Peyer's patch (tissue), 4 donors: ENCODE results near the gene LTBP1. TPM values are rescaled to one million over a fixed set of nuclear protein-coding genes. Genes with fewer than 3 reads are reported as not detected.

ENCODE experiments used
- DNase-seq, 3 donors: peaks; one replicate each; pipeline ENCODE4 v3.0.0-alpha.2; 2017 to 2019
- H3K27ac ChIP-seq, 4 donors: fragments of 200-600 bp; sonication (generic); one replicate each; pipeline ENCODE4 v1.5.1; 2016 to 2019
- H3K27me3 ChIP-seq, 2 donors: fragments of 200-600 bp; sonication (generic); one replicate each; pipeline ENCODE4 v1.5.1; 2019
- H3K36me3 ChIP-seq, 3 donors: fragments of 200-600 bp; sonication (generic); one replicate each; pipeline ENCODE4 v1.5.1; 2016 to 2019
- H3K4me1 ChIP-seq, 4 donors: fragments of 200-600 bp; sonication (generic); one replicate each; pipeline ENCODE4 v1.5.1; 2016 to 2019
- H3K4me3 ChIP-seq, 4 donors: fragments of 200-600 bp; sonication (generic); 1 replicate in 3 of 4; 2 replicates in 1 of 4; pipeline ENCODE4 v1.5.1; 2016 to 2019; ENCODE audit warnings: mild to moderate bottlenecking in 1 of 4
- H3K9me3 ChIP-seq, 4 donors: fragments of 200-600 bp; sonication (generic); one replicate each; pipeline ENCODE4 v1.5.1; 2016 to 2019; ENCODE audit warnings: mild to moderate bottlenecking in 1 of 4
- CTCF ChIP-seq, 6 experiments: fragments of 450-650 bp in 4 of 6; fragments of 200-600 bp in 2 of 6; sonication (generic) in 1 of 6; IDR thresholded peaks; one replicate each; pipeline ENCODE4 v1.5.1; 2017 to 2019; ENCODE audit warnings: antibody characterized with exemption in 6 of 6, mild to moderate bottlenecking in 3 of 6, moderate library complexity in 1 of 6
- POLR2A ChIP-seq, 2 donors: fragments of 450-650 bp; IDR thresholded peaks; one replicate each; pipeline ENCODE4 v1.5.1; 2017; ENCODE audit warnings: antibody characterized with exemption in 2 of 2, mild to moderate bottlenecking in 2 of 2, moderate library complexity in 2 of 2
- total RNA-seq, 4 donors: library from RNA; depleted of rRNA; stranded (reverse); fragments of >200 nt; gene quantifications; one replicate each; pipeline ENCODE4 v1.1.0, GENCODE V29; 2016

Gene LTBP1
- total RNA-seq, 4 donors from 2014 or later: 8.6 to 23.1 (median 13.1) TPM

GRCh38 chr2:33002863-33003262 lies 56.1 kb downstream of the LTBP1 start:
- Histone ChIP-seq H3K4me1 (no peaks in the 10 kb centered on the region), H3K27me3 (no peaks in the 10 kb centered on the region), H3K4me3 (no peak overlapping the region), H3K9me3 (no peaks in the 10 kb centered on the region), H3K27ac (no peak overlapping the region), H3K36me3 (no peaks in the 10 kb centered on the region)
- no peak for TF ChIP-seq POLR2A (IDR thresholded peaks at IDR 0.05)
- TF ChIP-seq CTCF (IDR thresholded peaks at IDR 0.05): no peak
- no peak for DNase-seq

GRCh38 chr2:33005057-33005456 lies 58.3 kb downstream of the LTBP1 start:
- H3K27ac ChIP-seq: no peak overlapping the region
- H3K36me3 ChIP-seq: no peaks in the 10 kb centered on the region
- H3K4me1 ChIP-seq: no peaks in the 10 kb centered on the region
- no peaks in the 10 kb centered on the region for H3K27me3 ChIP-seq
- no peaks in the 10 kb centered on the region for H3K9me3 ChIP-seq
- no peak for DNase-seq
- no peak overlapping the region for H3K4me3 ChIP-seq
- TF ChIP-seq CTCF (IDR thresholded peaks at IDR 0.05) (no peak), POLR2A (IDR thresholded peaks at IDR 0.05) (no peak)

GRCh38 chr2:33008716-33009115 lies 62.0 kb downstream of the LTBP1 start:
- Histone ChIP-seq H3K4me1 (no peaks in the 10 kb centered on the region), H3K27me3 (no peaks in the 10 kb centered on the region), H3K27ac (no peak overlapping the region), H3K4me3 (no peak overlapping the region), H3K9me3 (no peaks in the 10 kb centered on the region), H3K36me3 (no peaks in the 10 kb centered on the region)
- TF ChIP-seq POLR2A (IDR thresholded peaks at IDR 0.05) (no peak), CTCF (IDR thresholded peaks at IDR 0.05) (no peak)
- DNase-seq: no peak

- Histone ChIP-seq H3K27ac (no peak overlapping the region), H3K4me1 (no peaks in the 10 kb centered on the region), H3K9me3 (no peaks in the 10 kb centered on the region), H3K4me3 (no peak overlapping the region), H3K36me3 (no peaks in the 10 kb centered on the region), H3K27me3 (no peaks in the 10 kb centered on the region)
- TF ChIP-seq POLR2A (IDR thresholded peaks at IDR 0.05): no peak
- TF ChIP-seq CTCF (IDR thresholded peaks at IDR 0.05): no peak
- no peak for DNase-seq
These were observed 62.5 kb downstream of the LTBP1 start for GRCh38 chr2:33009249-33009648.

- no peak for TF ChIP-seq CTCF (IDR thresholded peaks at IDR 0.05)
These were observed 64.6 kb downstream of the LTBP1 start for GRCh38 chr2:33011373-33011772.

GRCh38 chr2:33011941-33012340 lies 65.2 kb downstream of the LTBP1 start:
- TF ChIP-seq CTCF (IDR thresholded peaks at IDR 0.05) (no peak), POLR2A (IDR thresholded peaks at IDR 0.05) (no peak)
- H3K36me3 ChIP-seq: no peaks in the 10 kb centered on the region
- no peak overlapping the region for H3K4me3 ChIP-seq
- peaks cover 0 to 3% (median 0%) of the 10 kb centered on the region in 4 donors for H3K9me3 ChIP-seq
- peaks cover 0 to 10% (median 1%) of the 10 kb centered on the region in 4 donors for H3K4me1 ChIP-seq
- no peaks in the 10 kb centered on the region for H3K27me3 ChIP-seq
- no peak overlapping the region for H3K27ac ChIP-seq
- no peak for DNase-seq

More at GRCh38 chr2:33011373-33011772, 64.6 kb downstream of the LTBP1 start:
- Histone ChIP-seq H3K27me3 (no peaks in the 10 kb centered on the region), H3K9me3 (peaks cover 0 to 3% (median 0%) of the 10 kb centered on the region in 4 donors), H3K36me3 (no peaks in the 10 kb centered on the region), H3K4me1 (peaks cover 0 to 10% (median 1%) of the 10 kb centered on the region in 4 donors), H3K4me3 (no peak overlapping the region), H3K27ac (no peak overlapping the region)
- DNase-seq: no peak
